OCI-M2 (cell line): ENCODE data around the gene NOTCH1.

ENCODE experiments used
- DNase-seq: peaks from one replicate; lab custom pipeline; 2025; ENCODE audit not compliant: unreplicated experiment; lab: John Stamatoyannopoulos, UW

NOTCH1 gene

GRCh38 chr9:136545692-136545964 lies 220 bp downstream of the NOTCH1 start:
- DNase-seq: no peak

- no peak for DNase-seq
Observed at GRCh38 chr9:136544964-136545691, 720 bp downstream of the NOTCH1 start.

GRCh38 chr9:136544548-136544963 lies 1.3 kb downstream of the NOTCH1 start:
- no peak for DNase-seq

- DNase-seq: no peak
Observed at GRCh38 chr9:136543830-136544547, 1.9 kb downstream of the NOTCH1 start.

- DNase-seq: no peak
Observed at GRCh38 chr9:136543280-136543679, 2.6 kb downstream of the NOTCH1 start.

GRCh38 chr9:136542241-136543040 lies 3.4 kb downstream of the NOTCH1 start:
- no peak for DNase-seq

GRCh38 chr9:136541709-136542108 lies 4.1 kb downstream of the NOTCH1 start:
- no peak for DNase-seq

- no peak for DNase-seq
Observed at GRCh38 chr9:136541179-136541578, 4.7 kb downstream of the NOTCH1 start.

- DNase-seq: no peak
Observed at GRCh38 chr9:136539427-136540421, 6.1 kb downstream of the NOTCH1 start.

GRCh38 chr9:136538599-136539426 lies 7.0 kb downstream of the NOTCH1 start:
- no peak for DNase-seq

GRCh38 chr9:136537896-136538598 lies 7.8 kb downstream of the NOTCH1 start:
- DNase-seq: no peak

- DNase-seq: no peak
Observed at GRCh38 chr9:136537411-136537810, 8.4 kb downstream of the NOTCH1 start.

GRCh38 chr9:136536721-136537241 lies 9.1 kb downstream of the NOTCH1 start:
- no peak for DNase-seq

- DNase-seq: no peak
Observed at GRCh38 chr9:136536051-136536720, 9.7 kb downstream of the NOTCH1 start.

- DNase-seq: no peak
Observed at GRCh38 chr9:136535070-136535469, 10.8 kb downstream of the NOTCH1 start.

GRCh38 chr9:136534366-136534765 lies 11.5 kb downstream of the NOTCH1 start:
- no peak for DNase-seq

- DNase-seq: no peak
Observed at GRCh38 chr9:136533775-136534157, 12.1 kb downstream of the NOTCH1 start.
